Ramos (cell line): Measurements from ENCODE around the gene TNFSF15.

ENCODE experiments used
- in situ Hi-C: fragments of 300-500 bp; cut with MboI; formaldehyde crosslinking; loops from one replicate; pipeline ENCODE4 v1.14.3; 2022; ENCODE audit warnings: low sequenced_read_pairs; ENCODE audit not compliant: unreplicated experiment

TNFSF15 gene

GRCh38 chr9:114805670-114806525 lies at the start of gene TNFSF15:
TNFSF15 (minus strand) TSS chr9:114806039; CDS start chr9:114806012, 27 bp downstream.
- in situ Hi-C loops, result no loop called here

- in situ Hi-C loops, result no loop called here
Observed at GRCh38 chr9:114855488-114855887, 49.6 kb upstream of the TNFSF15 start.

- in situ Hi-C loops, result no loop called here
Observed at GRCh38 chr9:114854736-114855355, 49.0 kb upstream of the TNFSF15 start.

DNA sequence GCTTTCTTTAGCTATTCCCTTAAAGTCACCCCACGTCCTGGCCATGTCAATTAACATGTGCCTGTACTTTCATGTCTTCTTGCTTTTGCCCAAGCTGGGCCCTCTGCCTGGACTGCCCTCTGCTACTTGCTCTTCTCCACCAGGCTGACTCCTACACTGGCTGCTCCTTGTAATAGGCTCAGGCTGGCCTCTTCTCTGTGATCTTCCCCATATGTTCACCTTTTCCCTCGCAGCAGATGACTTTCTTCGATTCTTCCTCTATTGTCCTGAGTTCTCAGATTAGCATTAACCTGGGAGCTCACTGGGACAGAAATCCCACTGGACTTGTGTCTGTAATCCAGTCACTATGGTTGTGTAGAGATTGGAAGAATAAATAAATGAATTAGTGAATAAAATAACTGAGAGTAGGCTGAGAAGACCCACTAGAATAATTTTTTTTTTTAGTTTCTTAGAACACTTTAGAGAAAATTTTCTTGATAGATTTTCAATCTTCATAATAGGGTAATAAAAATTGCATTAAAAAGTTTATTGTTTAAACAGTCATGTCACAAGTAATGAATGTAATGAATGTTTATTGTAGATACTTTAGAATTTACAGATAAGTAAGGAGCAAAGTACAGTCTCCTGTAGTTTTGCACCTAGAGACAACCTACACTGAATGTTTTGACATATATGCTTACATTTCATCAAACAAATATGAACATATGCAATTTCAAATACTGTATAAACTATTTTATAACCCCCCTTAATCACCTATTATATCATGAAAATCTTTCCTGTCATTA lies 47.4 kb upstream of the TNFSF15 start:
- in situ Hi-C loops, result no loop called here

- in situ Hi-C loops, result no loop called here
Observed at GRCh38 chr9:114852050-114852594, 46.3 kb upstream of the TNFSF15 start.

- in situ Hi-C loops, result no loop called here
Observed at GRCh38 chr9:114851306-114851705, 45.5 kb upstream of the TNFSF15 start.

DNA sequence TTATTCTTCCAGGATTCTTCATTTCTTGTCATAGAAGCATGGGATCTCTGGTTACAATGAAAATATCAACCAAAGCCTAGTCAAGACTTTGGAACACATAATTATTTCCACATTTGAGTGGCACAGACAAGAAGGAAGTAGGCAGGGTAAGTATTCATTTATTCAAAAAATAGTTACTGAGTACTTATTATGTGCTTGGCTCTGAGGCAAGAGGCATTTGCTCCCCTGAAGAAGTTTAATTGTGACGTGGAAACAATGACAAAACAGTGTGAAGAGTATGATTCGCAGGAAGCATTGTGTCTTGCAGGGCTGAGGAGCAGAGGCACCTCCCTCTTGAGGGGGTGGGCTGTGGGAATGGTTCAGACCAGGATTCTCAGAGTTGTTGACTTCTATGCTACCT lies 45.0 kb upstream of the TNFSF15 start:
- in situ Hi-C loops, result no loop called here

DNA sequence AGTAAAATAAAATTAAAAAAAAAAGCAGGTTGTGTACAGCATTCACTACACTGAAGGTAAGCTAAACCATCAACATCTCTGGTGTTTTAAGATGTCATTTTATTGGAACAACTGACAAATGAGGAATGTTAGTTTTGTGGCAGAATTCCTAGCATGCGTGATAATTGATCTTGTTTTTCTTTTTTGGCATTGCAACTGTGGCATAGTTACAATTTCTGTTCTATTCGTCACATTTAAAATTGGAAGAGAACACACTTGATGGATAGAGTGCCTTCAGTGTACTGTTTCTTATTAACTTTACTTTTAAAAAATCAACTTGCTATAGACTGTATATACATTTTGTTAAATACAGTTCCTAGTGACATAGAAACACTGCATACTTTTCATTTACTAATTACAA lies 43.6 kb upstream of the TNFSF15 start:
- in situ Hi-C loops, result no loop called here

- in situ Hi-C loops, result no loop called here
Observed at GRCh38 chr9:114847492-114848417, 41.9 kb upstream of the TNFSF15 start.

DNA sequence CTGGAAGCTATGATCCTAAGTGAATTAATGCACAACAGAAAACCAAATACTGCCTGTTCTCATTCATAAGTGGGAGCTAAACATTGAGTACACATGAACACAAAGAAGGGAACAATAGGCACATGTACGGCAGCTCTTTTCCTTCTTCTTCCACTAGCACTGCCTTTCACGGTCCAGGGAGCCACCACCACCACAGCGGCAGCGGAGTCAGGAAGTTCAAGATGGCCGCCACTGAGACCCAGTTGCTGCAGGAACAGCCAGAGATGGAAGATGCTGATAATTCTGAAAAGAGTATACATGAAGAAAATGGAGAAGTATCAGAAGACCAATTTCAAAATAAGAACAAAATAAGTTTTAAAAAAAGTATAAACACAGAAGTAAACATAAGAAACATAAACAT lies 39.5 kb upstream of the TNFSF15 start:
- in situ Hi-C loops, result no loop called here

DNA sequence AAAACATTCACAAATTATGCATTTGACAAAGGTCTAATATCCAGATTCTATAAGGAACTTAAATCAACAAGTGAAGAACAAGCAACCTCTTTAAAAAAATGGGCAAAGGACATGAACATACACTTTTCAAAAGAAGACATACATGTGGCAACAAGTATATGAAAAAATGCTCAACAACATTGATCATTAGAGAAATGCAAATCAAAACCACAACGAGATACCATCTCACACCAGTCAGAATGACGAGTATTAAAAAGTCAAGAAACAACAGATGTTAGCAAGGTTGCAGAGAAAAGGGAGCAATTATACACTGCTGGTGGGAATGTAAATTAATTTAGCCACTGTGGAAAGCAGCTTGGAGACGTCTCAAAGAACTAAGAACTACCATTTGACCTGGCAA lies 38.9 kb upstream of the TNFSF15 start:
- in situ Hi-C loops, result no loop called here

DNA sequence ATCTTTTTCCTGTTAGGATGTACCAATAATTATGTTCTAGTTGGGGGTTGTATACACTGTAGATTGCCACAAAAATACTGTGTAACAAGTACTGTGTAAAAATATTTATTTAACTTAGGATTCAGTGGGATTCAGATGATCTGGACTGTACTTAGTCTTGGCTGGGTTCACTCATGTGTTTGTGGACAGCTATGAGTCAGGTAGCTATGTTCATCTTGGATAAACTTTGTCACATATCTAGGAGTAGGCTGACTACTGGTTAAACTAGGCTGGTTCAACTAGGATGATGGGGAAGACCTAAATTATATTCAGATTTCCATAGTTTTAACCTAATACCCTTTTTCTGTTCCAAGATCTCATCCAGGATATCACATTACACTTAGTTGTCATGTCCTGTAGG lies 32.1 kb upstream of the TNFSF15 start:
- in situ Hi-C loops, result no loop called here

DNA sequence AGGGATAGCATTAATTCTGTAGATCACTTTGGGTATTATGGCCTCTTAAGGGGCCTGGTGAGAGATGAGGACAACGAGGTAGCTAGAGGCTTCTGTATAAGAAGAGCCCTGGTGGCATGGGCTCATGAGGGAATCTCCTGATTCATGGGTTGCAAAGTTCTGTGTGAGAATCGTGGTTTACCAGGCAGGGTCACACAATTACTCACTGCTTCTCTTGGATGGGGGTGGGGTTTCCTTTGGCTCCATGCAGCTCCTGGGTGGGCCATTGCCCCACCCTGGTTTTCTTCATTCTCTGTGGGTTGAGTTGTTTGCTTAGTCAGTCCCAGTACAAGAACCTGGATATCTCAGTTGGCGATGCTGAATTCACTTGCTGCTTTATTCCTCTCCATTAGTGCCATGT lies 30.9 kb upstream of the TNFSF15 start:
- in situ Hi-C loops, result no loop called here

GRCh38 chr9:114834386-114834785 lies 28.5 kb upstream of the TNFSF15 start:
- in situ Hi-C loops, result no loop called here

- in situ Hi-C loops, result no loop called here
Observed at GRCh38 chr9:114830546-114830945, 24.7 kb upstream of the TNFSF15 start.

DNA sequence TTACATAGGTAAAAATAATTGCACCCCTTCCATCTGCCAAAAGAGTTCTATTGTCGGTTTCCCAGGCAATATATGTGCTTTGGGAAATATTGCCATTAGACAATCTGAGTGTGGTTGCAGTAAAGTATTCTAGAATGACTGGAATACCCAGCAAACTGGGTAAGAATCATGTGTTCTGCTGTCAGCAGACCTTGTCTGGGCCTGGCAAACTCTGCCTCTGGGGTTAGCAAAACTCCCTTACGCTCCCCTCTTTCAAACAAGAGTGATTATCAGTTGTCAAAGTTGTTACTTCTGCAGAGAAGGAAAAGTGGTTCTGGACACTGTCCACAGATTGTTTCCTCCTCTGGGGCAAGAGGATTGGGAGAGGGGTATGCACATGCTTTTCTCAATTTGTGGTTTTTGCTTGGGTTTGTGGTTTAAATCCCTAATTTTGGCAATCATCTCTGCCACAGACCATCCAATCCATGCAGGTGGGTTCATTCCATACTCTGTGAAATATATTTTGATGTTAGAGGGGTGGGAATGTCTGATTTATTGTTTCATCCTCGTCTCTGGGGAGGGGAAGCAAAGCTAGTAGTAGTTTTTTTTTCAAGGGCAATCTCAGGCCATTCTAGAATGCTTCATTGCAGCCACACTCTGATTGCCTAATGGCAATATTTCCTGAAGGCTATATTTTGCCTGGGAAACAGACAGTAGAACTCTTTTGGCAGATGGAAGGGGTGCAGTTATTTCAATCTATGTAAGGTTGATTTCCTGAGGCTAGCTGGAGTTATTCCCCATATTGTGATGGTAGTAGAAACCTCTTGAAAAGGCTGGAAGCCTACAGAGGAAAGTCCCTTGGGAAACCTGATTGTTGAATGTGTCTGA lies 24.0 kb upstream of the TNFSF15 start:
- in situ Hi-C loops, result no loop called here

DNA sequence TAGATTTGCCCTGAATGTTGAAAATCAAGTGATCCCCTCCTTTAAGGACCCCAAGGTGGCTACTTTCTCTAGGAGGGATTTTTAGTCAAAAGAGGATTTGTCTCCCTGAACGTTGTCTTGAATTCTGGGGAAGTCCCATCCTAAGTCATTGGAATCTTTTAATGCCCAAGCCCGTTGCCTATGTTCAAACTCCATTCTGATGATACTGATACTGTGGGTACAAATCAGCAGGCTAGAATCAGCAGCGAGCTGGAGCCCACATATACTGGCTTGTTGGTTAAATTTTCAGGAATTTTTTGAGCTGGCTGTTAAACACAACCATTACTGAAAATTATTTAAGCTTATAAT lies 22.4 kb upstream of the TNFSF15 start:
- in situ Hi-C loops, result no loop called here

DNA sequence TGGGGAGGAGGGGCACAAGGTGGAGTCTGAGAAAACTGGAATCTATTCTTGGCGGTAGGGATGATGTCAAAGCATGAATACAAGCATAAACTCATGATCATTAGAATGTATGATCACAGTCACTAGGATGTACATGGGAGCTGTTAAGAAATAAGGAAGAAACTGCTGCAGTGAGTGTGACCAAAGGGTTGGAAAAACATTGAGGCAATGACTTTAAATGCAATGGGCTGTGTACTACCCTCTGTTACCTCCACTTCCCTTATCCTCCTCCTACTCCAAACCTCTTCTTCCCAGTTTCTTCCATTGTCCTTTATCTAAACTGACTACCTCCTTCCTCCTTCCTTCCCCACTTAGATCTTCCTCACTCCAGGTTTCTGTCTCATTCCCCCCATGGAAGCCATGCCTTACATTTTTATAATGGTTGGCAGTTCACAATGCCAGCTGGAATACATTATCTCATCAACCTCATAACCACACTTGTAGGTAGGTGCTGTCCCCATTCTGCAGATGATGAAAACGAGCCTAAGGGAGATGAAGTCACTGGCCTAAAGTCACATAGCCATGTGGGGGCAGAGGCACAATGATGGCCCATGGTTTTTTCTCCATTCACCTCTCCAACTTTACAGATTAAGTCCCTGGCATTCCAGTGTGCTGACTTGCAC lies 21.9 kb upstream of the TNFSF15 start:
- in situ Hi-C loops, result no loop called here
